GM21367 (cell line): ENCODE measurements around the gene RAMACL.
"Not testable (repeated sequence)": the region's sequence is repeated elsewhere in the genome, so short reads cannot be mapped to it uniquely, and the experiment has no call there.

Experiments
- ATAC-seq: cut with Tn5 transposase; IDR thresholded peaks from one replicate; pipeline ENCODE4 v1.9.1; 2021; ENCODE audit not compliant: unreplicated experiment

Gene RAMACL

DNA sequence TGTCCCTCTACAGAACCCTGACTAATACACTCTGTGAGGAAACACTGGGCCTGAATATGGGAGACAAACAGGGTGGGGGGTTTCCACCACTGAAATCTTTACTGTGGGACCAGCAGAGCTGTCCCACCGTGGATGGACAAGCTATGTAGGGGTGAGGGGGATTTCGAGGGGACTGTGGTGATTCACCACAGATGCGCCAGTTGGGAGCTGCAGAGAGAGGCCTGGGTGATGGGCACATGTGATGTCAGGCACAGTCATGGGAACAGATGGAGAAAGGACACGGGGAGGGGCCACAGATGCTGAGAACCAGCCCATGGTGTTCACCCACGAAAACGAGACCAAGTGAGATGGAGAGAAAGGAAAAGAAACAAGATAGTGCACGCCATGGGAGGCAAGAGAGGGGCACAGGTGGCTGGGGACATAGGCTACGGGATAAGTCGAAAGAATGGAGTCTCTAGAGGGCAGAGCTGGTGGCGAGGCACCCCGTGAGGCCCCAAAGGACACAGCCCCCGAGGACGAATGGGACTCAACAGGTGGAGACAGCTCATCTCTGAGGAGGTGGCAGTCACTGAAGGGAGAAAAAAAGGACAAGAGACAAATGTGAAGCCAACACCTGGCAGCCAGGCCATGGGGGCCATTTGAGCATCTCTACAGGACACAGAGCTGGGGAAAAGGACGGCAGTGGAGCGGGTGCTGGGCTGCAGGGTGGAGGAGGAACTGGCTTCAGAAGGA, 10.5 kb upstream of the RAMACL start:
- ATAC-seq, result no peak

DNA sequence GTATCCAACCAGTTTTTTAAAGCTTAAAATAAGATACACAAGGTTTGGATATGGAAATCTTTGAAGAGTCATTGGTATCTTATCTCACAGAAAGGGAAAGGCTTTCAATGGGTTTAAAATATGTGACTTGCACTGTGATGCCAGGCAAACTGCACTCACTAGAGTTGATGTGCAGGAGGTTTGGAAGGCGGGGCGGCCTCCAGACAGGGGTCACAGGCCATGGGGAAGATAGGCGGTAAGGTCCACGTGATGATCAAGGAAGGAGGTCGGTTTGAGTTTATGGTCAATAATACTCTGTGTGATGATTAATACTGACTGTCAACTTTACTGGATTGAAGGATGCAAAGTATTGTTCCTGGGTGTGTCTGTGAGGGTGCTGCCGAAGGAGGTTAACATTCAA, 9.5 kb upstream of the RAMACL start:
- no peak for ATAC-seq

DNA sequence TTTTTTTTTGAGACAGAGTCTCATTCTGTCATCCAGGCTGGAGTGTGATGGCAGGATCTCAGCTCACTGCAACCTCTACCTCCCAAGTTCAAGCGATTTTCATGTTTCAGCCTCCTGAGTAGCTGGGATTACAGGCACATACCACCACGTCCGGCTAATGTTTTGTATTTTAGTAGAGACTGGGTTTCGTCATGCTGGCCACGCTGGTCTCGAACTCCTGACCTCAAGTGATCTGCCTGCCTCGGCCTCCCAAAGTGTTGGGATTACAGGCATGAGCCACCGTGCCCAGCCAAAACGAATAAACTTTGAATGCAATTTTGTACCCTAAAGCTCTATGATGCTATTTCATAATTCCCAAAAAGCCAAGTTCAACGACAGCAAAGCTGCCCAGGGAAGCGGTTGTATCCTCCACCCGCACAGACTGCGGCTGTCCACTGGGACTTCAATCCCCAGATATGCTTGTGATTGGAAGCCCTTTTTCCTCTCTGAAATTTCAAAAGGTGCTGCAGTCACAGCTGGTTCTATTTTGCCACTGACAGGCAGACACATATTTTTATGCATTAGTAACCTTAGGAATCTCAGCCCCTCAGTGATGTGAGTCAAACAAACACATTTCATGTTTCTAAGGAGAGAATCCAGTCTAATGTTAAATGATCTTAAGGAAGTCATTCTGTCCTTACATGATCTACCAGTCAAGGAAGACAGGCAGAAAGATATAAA, 8.7 kb upstream of the RAMACL start:
- ATAC-seq, result no peak

DNA sequence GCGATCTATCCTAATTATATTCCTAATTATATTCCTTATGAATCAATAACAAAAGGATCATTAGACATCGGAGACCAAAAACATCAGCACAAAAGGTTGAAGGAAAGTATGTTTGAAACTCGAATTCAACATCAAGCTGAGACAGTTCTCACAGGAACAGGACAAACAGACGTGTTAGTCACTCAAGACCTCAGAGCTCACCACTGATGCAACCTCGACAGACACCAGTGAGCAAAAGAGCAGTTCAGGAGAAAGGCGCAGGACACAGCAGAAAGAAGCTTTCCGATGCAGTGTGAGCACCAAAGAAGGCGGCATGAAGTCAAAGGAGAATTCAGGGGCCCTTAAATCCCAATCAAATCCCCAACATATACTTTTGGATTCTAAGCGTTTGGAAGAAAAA, 6.3 kb upstream of the RAMACL start:
- no peak for ATAC-seq

DNA sequence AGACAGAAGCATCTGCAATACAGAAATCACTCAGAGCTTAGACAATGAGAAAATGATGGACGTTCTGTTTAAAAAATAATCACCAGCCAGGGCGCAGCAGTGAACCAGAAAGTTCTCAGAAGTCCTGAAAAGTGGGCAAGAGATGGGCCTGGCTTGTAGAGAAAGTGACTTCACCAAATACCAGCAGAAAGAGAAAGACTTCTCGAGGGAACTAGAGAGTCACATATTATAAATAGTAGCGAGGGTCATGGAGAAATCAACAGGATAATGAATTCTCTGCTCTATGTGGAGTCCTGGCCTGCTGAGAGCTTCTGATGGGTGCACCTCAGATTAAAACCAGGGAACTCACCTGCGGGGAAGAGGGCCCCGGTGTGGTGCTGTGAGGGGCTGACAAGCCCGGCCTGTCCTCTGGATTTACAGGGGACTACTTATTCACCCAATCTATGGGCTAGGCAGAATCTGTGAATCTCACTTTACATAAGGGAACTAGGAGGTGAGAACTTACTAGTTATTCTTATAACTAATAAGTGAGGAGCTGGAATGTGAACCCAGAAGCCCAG, 5.6 kb upstream of the RAMACL start:
- no peak for ATAC-seq

DNA sequence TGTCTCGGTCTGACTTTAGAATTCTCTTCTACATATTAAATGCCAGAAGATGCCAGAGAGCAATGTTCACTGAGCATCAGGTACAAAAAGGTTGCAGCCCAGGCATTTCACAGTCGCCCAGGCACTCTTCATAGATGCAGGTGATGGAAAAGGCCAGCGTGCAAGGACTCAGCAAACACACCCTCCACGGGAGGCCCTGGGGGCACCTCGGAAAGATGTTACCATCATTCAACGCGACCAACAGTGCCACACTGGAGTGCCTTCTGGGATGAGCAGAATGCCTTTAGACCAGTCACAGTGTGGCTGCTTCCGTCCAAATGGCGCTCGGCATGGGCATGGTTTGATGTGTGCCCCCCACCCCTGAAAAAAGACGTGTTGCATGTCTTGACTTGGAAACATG, 4.5 kb upstream of the RAMACL start:
- no peak for ATAC-seq

DNA sequence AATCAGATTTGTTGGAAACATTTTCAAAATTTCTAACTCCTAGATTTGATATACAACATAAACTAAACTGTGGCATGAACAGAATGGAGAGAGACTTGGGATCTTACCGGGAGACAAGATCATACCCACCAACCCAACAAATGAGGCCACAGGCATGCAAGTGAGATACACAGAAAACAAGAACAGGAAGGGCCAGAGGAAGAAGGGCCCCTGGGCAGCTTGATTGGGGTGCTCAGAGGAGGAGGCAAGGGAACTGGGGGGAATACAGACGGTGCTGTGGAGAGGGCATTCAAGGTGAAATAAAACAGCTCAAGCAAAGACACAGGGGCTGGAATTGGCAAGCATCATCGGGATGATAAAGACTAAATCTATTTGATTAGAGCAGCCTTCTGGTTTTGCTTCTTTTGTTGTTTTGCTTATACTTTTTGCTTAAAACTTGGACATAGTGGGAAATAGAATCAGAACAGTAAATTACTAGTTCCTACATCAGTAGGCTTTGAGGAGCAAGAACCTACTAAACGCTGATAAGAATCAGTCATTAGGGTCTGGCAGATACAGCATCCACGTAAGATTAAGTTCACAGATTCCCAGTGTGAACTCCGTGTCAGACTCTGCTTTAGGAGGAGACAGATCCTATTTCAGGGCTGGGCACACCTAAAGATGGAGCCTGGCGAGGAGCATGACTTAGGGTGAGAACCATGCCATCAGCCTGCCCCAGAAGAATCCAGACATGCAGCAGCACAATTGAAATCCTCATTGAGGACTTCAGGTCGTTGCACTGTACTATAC, 3.5 kb upstream of the RAMACL start:
- ATAC-seq, result no peak

DNA sequence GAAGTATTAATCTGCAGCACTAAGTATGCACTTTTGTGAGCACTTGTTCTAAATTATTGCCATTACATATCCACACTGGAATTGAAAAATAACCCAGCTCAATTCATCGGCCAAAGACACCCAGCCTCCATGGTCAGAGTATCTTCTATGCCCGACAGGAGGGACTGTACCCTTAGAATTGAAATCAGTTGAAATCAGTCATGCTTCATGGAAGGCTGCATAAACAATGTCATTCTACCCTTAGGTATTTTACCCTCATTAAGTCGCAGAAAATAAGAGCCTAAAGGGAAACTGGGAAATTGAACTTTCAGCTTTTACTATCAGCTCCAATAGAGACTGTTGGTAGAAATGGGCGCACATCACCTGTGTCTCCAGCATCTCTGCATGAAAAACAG, 2.9 kb upstream of the RAMACL start:
- no peak for ATAC-seq

DNA sequence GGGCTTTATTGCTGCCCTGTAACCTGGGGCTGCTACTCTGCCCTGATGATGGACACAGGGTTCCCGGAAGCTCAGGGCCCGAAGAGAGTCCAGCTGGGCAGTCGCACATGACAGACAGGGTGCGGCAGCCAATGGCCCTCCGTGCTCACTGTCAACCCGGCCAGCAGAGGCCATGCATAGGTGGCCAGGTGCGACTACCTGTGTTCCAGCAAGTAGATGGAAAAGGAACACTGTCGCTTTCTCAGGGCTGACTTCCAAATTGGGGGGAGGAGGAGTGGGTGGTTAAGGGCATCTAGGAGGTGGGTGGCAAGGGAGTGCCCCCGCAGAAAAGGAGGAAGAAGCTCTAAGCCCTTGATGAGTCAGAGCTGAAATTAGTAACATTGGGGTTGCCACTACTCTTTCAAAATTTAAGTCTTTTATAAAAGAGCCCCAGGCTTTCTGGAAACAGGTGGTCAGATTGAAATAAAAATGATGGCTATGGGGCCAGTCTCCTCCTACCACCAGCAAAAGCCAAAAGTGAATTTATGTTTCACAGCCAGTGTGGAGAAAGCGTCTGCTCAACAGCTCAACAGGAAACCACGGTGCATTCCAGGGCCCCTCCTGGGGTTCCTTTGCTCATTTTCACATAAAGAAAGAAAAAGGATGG, 2.3 kb upstream of the RAMACL start:
- ATAC-seq, result no peak

DNA sequence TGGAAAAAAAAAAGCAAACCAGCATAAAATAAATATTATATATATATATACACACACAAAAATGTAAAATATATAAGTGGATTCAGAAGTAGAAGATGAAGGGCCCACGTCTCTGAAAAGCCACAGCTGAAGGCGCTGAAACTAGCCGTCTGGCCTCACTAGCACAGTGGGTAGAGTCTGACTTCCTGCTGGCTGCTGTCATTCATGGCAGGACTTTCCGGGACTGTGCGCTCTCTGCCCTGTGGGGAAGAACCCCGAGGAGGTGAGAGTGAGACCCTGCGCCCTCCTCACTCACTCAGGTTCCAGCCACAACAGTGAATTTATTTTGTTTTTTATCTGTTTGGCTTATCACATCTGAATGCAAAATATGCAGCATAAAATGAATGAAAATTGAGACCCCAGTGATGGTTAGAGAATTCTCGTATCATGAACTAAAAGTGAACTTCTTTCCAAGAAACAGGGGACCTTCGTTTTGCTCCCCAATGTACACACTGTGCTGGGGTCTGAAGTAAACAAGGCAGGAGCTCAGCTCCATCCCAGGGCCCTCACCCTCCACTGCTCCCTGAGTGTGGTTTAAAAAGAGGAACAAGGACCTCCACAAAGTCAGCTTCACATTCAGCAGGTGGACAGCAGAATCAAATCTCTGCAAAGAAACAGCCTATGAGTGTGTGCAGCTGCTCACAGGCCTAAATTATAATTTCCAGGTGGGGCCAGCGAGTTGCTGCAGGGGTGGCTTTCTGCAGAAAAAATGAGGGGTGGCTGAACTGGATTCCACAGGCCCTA, 1.3 kb upstream of the RAMACL start:
- ATAC-seq, result peak; percentile 83

DNA sequence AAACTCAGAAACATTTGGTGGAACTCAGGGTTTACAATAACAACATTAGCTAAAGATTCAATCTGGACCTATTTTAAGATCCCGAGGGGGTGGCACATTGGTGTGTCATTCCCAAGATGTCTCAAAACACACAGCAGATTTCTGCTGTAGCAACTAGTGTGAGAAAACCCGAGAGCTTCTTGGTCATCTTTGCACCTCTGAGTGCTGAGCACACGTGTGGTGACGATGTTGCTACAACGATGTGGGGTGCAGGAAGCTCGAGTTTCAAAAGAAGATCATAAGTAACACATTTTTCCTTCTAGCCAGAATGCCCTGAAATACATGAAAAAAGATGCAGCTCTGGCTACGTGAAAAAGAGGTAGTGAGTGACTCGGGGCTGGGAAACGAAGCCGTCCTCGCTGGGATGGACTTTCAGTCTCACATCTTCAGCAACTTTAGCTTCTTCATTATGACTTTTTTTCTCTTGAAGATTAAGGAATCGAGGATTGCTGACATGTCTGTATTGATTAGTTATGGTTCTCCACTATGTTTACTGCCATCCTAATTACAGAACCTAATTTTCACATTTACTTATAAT, 1.5 kb downstream of the RAMACL start:
- no peak for ATAC-seq

DNA sequence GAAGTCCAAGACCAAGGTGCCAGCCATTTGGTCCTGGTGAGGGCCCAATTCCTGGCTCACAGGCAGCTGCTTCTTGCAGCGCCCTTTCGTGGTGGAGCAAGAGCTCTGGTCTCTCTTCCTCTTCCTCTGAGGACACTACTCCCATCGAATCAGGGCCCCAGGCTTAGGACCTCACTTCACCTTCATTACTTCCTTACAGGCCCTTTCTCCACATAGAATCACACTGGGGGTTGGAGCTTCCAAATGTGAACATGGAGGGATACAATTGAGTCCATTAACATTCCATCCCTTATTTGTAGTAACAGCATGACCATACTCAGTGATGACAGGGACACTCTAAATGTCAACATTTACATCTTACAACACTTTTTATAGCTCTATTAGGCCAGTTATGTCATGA, 2.3 kb downstream of the RAMACL start:
- no peak for ATAC-seq

DNA sequence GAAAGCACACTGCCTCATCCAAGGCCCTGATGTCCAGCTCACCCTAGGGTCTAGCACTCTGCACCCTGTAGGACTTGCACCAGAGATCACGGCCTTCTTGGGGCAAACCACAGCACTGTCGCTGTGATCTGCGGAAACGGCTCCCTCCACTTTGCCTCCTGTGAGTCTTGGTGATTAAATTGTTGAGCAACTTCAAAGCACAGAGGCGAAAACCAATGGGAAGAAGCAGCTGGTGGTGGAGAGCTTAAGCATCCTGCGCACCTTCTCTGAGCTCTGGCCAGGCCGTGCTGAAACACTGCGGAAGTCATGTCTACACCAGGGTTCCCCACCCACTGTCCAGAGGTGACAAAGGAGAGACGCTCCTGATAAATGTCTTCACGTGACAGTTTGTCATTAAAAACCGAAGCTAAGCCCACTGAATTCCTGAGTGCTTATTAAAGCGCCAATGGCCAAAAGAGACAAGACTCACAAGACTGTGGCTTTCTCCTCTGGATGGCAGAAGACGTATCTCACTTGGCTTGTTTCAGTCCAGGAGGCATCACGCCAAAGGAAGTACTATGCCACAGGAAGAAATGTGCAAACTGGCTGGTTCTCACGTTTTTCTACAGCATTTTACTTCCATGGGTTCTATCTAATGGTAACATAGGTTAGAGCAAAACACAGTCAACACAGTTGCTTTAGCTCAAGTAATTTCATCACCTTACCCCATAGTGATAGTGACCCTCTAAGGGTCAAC, 3.1 kb downstream of the RAMACL start:
- ATAC-seq, result no peak

DNA sequence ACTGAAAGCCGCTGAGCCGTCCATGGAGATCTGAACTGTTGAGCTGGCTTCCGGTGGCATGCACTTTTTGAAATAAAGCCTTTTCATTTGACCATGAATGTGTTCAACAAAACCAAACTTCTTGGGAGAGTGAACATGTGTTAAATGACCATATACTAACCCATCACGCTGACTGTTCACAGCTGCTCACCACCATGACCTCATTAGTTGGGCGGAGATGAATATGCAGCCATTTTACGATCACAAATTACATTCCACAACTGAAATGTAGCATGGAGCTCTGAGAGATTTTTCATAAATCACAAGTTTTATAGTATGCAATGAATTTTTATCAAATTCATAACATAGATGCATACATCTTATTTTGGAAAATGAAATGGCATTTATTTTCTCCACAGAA, 4.2 kb downstream of the RAMACL start:
- ATAC-seq, result no peak

DNA sequence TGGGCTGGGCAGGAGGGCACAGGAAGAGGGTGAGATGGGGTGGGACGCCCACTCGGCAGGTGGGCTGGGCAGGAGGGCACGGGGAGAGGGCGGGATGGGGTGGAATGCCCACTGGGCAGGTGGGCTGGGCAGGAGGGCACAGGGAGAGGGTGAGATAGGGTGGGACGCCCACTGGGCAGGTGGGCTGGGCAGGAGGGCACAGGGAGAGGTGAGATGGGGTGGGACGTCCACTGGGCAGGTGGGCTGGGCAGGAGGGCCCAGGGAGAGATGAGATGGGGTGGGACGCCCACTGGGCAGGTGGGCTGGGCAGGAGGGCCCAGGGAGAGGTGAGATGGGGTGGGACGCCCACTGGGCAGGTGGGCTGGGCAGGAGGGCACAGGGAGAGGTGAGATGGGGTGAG, 4.7 kb downstream of the RAMACL start:
- ATAC-seq, result not testable (repeated sequence)

DNA sequence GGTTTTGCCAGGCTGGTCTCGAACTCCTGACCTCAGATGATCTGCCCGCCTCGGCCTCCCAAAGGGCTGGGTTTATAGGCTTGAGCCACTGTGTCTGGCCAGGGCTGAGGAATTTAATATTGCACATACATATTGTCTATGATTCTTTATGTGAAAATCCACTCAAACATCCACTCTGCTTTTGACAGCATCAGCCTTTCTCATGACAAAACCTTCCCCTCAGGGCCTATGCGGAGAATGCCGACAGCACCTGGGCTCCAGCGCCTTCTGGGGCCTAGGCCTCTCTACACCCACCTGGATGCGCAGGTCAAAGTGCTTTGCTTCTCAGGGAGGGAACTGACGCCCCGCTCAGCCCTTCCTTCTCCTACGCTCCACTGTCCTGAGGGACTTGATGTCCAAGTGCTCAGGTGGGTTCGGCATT, 5.4 kb downstream of the RAMACL start:
- no peak for ATAC-seq

DNA sequence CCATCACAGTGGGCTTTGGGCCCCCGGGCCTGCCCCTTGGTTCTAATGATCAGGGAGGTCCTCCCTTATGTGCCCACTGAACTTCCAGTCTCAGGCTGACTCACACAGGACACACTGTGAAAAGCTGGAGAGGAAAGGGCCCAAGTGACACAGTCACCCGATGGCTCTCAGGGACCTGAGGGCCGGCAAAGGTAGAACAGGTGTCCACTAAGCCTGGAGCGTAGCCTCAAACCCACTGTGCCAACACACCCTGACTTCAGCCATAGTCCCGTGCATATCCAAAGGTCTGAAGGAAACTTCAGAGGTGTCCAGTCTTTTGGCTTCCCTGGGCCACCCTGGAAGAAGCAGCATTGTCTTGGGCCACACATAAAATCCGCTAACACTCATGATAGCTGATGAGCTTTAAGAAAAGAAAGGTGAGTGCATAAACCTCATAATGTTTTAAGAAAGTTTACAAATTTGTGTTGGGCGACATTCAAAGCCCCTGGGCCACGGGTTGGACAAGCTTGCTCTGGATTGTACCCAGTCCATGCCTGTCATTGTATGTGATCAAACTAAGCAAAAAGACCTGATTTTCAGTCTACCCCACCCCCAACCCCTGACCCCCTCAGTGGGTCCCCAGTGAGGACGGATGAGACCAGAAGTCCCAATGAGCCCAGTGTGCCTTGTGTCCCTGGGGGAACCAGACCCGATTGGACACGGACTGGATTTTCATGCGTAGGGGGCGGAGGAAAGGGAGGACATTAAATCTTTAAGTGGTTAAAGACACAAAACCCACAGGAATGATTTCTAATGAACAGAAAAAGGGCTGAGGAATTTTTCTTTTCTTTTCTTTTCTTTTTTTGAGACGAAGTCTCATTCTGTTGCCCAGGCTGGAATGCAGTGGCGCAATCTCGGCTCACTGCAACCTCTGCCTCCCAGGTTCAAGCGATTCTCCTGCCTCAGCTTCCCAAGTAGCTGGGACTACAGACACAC, 6.1 kb downstream of the RAMACL start:
- no peak for ATAC-seq

DNA sequence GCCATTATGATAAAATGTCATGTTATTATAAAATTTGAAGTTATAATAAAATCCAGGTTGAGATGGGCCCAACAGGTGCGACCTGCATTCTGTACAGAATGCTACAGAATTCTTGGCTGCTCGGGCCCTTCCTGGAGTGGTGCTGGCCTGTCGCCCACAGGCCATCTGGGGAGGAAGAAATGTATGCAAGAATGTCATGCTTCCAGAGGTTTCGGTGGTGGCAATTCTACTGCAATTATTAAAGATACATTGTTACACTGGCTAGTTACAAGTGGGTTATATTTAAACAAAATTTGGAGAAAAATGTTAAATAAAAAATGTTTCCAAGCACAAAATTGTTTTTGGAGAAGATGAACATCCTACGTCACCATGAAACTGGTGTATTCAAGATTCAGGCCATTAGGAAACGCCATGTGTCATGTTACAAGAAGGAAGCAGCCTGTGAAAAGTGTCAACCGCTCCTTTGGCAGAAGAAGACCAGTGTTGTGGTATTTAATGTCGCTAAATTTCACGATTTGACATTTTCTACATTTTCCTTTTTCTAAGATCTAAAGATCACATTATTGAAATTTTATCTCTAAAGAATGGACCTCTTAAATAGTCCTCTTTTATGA, 7.1 kb downstream of the RAMACL start:
- ATAC-seq, result no peak
